Measurements from ENCODE around the gene CABP1.

- TF ChIP-seq EZH2 (IDR thresholded peaks at IDR 0.05; ENCODE audit: low read depth) (no peak), CTCF (conservative IDR thresholded peaks at IDR 0.05) (no peak)
Measured at GRCh38 chr12:120620624-120621023, 19.8 kb upstream of the CABP1 start.
